HG03095 (cell line): ENCODE data around the gene ASPG.

Experiments used
- ATAC-seq: cut with Tn5 transposase; IDR thresholded peaks from one replicate; pipeline ENCODE4 v1.9.1; 2021; ENCODE audit warnings: moderate library complexity; ENCODE audit not compliant: unreplicated experiment

ASPG gene

DNA sequence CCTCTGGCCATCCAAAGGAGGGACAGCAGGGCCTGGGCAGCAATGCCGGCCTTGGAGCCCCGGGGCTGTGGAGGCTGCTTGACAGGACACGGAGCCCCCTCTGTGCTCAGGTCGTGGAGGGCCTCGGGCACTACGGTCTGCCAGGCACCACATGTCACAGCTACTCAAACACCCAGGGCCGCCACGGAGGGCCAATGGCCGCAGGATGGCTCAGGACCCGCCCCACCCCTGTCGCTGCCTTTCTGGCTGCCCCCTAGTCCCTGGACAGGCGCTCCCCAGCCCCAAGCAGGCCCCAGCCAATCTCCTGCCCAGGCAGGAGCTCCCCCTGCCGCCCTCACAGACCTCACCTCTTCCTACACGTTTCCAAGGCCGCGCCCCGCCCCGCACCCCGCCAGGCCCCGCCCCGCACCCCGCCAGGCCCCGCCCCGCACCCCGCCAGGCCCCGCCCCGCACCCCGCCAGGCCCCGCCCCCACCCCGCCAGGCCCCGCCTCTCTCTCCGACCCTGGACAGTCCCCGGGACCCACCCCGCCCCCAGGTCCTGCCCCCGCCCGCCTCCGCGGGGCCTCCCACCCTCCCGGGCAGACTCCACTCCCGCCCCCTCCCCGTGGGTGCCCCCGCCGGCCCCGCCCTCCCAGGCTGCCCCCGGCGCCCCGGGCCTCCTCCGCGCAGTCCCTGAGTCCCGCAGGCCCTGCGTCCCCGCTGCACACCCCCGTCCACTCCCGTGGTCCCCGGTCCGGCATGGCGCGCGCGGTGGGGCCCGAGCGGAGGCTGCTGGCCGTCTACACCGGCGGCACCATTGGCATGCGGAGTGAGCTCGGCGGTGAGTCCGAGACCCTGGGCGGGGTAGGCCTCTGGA lies at the start of gene ASPG:
Gene ASPG, plus strand, starts transcription at position 669 of the 857 bp plus-strand sequence. Its CDS starts 71 bp downstream, at position 740.
- no peak for ATAC-seq

GRCh38 chr14:104036212-104036611 lies 49.3 kb upstream of the ASPG start:
- no peak for ATAC-seq

- ATAC-seq, result no peak
Observed at GRCh38 chr14:104037074-104037473, 48.4 kb upstream of the ASPG start.

GRCh38 chr14:104037903-104038302 lies 47.6 kb upstream of the ASPG start:
- no peak for ATAC-seq

GRCh38 chr14:104039214-104039613 lies 46.3 kb upstream of the ASPG start:
- ATAC-seq, result no peak

- no peak for ATAC-seq
Observed at GRCh38 chr14:104040539-104040938, 45.0 kb upstream of the ASPG start.

- no peak for ATAC-seq
Observed at GRCh38 chr14:104041430-104042104, 43.9 kb upstream of the ASPG start.

GRCh38 chr14:104044016-104044415 lies 41.5 kb upstream of the ASPG start:
- no peak for ATAC-seq

GRCh38 chr14:104047761-104048160 lies 37.7 kb upstream of the ASPG start:
- ATAC-seq, result no peak

GRCh38 chr14:104048758-104049507 lies 36.6 kb upstream of the ASPG start:
- no peak for ATAC-seq

DNA sequence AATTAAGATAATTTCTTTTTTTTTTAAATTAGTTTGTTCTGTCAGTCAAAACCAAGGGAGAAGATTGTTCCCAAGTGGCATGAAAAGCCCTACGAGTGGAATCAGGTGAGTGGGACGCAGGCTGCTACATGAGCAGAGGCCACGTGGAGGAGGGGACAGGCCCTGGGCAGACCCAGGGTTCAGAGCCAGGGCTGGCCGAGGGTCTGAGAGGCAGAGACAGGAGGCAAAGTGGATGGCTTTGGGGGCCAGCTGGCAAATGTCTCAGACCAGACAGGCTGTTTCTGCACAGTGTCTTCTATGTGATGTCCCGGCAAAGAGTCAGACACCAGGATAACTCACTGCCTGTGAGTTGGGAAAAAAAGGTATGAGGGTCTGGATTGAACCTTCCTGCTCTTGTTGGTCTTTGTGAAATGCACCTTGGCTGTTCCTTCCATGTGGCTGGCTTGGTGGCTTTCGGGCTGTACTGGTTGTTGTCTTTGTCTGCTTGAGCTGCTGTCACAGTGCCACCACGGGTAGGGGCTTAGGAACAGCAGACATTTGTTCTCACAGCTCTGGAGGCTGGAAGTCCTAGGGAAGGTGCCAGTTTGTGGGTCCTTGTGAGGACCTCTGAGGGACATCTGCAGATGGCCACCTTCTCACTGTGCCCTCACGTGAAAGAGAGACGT lies 35.8 kb upstream of the ASPG start:
- ATAC-seq, result no peak

DNA sequence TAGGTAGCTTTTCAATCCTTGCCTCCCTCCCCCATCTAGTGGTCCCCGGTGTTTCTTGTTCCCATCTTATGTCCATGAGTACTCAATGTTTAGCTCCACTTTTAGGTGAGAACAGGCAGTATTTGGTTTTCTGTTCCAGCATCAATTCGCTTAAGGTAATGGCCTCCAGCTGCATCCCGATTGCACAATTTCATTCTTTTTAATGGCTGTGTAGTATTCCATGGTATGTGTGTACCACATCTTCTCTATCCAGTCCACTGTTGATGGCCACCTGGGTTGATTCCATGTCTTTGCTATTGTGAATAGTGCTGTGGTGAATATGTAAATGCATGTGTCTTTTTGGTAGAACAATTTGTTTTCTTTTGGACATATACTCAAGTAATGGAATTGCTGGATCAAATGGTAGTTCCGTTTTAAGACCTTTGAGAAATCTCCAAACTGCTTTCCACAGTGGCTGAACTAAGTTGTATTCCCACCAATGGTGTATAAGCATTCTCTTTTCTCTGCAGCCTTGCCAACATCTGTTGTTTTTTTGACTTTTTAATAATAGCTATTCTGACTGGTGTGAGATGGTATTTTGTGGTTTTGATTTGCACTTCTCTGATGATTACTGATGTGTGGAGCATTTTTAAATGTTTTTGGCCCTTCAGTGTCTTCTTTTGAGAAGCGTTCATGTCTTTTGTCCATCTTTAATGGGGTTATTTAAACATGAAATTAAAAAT lies 34.2 kb upstream of the ASPG start:
- ATAC-seq, result no peak

DNA sequence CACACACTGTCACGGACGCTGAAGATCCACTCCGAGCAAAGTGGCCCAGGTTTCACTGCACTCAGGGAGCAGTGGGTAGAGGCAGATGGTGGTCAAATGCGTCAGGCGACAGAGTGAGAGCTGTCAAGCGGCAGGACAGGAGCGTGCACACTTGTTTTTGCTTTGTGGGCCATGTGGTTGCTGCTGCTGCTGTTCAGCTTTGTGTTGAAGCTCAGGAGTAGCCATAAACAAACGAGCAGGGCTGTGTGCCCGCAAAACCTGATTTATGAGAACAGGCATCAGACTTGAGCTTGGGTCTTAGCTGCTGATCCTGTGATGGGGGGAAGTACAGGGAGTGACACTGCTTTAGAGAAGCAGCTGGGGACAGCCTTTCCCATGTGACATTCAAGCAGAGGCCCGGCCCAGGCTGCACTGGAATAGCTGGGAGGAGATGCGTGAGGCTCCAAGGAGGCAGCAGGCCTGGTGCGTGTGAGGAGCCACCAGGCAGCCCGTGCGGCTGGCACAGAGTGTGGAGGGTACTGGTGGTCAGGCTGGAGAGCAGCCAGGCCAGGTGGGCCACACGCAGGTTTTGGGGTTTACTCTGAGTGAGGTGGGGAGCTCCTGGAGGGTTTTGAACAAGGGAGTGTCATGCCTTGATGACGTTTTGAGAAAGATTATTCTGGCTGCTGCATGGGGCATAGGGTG lies 31.1 kb upstream of the ASPG start:
- ATAC-seq, result no peak

- no peak for ATAC-seq
Observed at GRCh38 chr14:104062281-104062680, 23.2 kb upstream of the ASPG start.

DNA sequence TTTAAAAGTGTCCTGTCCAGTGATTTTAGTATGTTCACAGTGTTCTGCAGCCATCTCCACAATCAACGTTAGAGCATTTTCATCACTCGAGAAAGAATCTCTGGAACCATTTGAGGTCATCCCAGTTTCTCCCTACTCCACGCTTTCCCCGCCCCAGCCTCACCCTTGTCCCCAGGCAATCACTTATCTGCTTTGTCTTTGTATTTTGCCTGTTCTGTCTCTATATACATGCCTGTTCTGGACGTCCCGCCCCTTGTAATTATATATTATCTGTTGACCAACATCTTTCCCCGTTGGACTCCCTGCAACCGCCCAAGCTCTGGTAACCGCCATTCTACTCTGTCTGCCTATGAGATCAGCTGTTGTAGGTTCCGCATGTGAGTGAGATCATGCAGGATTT lies 21.5 kb upstream of the ASPG start:
- no peak for ATAC-seq

- ATAC-seq, result no peak
Observed at GRCh38 chr14:104066279-104066678, 19.2 kb upstream of the ASPG start.

DNA sequence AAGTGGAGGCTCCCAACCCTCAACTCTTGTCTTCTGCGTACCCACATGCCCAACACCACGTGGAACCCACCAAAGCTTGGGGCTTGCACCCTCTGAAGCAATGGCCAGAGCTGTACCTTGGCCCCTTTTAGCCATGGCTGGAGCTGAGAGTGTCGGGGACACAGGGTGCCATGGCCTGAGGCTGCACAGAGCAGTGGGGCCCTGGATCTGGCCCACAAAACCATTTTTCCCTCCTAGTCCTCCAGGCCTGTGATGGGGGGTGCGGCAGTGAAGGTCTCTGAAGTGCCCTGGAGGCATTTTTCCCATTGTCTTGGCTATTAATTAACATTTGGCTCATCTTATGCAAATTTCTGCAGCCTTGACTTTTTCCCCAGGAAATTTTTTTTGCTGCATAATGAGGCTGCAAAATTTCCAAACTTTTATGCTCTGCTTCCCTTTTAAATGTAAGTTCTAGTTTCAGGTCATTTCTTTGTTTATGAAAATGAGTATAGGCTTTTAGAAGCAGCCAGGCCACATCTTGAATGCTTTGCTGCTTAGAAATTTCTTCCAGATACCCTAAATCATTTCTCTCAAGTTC lies 18.7 kb upstream of the ASPG start:
- no peak for ATAC-seq

GRCh38 chr14:104069541-104069940 lies 16.0 kb upstream of the ASPG start:
- ATAC-seq, result no peak

DNA sequence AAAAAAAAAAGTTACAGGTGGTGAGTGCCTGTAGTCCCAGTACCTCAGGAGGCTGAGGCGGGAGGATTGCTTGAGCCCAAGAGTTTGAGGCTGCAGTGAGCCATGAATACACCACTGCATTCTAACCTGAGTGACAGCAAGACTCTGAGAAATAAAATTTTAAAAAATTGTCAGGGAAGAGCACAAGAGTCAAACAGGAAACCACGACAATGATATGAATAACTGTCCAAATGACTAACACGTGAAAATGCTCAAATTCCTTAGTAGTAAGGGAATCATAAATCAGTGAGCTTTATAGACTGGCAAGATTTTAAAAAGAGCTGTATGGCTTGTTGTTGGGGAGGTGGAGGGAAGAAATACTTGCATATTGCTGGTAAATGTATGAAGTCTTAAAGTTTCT lies 12.9 kb upstream of the ASPG start:
- no peak for ATAC-seq

GRCh38 chr14:104073764-104074163 lies 11.7 kb upstream of the ASPG start:
- no peak for ATAC-seq
